Stimulated activated CD8-positive, alpha-beta memory T cell treated with anti-CD3 and anti-CD28 coated beads, Interleukin-4, amount 100 ng/mL, for 24 hours (primary cell): ENCODE measurements around the gene VAMP2.

Experiments used
- DNase-seq: peaks from one replicate; pipeline ENCODE4 v3.0.0-alpha.2; 2020; ENCODE audit warnings: low read depth

VAMP2 gene

GRCh38 chr17:8155231-8155995, 7.3 kb downstream of the VAMP2 start:
- DNase-seq, result no peak

GRCh38 chr17:8154608-8155155, 8.1 kb downstream of the VAMP2 start:
- no peak for DNase-seq

DNA sequence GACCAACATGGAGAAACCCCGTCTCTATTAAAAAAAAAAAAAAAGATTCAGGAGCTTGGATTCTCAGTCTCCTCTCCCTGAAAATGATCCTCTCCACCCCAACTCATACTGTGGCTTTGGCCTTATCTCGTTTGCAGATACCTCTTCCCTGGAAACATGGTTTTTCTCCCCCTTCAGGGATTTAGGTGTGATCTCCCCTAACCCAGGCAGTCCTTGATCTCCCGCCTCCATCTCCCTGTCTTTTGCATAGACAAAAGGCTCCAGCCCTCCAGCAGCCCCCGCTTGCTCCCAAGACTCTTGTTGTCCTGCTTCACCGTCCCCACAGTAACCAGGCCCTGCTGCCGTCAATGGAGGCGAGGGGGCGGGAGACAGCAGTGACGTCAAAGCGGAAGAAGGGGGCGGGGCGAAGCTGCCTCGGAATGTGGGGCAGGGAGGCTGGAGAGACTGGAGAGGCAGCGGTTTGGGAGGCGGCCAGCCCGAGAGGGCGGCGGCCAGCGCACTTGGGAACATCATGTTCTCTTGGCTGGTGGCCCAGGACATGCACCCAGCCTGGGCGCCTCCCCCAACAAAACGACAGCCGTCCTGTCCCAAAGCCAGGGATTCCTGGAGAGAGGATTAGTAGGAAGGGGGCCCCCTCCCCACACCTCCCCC, 8.7 kb downstream of the VAMP2 start:
- DNase-seq, result peak; percentile 68

- no peak for DNase-seq
These were observed 9.2 kb downstream of the VAMP2 start for GRCh38 chr17:8153525-8153956.

- no peak for DNase-seq
These were observed 9.7 kb downstream of the VAMP2 start for GRCh38 chr17:8153031-8153451.

GRCh38 chr17:8152112-8152775, 10.5 kb downstream of the VAMP2 start, which contains the start of gene PER1:
Gene PER1 (minus strand): TSS chr17:8152404. CDS start chr17:8150706, 1,698 bp downstream.
- peak; percentile 79 for DNase-seq

DNA sequence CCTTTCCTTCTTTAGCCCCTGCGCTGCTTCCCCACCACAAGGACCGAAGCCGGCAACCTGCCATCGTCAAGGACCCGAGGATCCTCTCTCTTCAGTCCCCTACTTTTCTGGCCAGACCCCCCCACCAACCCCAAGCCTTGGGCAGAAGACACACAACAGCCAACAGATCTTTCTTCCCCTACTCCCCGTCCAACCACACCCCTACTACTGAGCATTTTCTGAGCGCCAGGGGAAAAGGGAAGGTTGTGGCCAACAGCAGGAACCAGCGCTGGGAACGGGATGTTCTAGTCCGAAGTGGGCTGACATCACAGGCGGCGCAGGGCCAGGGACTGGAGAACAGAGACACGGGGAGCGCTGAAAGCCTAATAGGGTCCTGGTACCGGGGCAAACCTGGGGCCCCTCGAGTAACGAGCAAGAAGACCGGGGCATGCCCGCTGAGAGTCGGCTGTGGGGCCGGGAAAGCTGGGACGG, 11.1 kb downstream of the VAMP2 start:
- no peak for DNase-seq

GRCh38 chr17:8151120-8151640, 11.6 kb downstream of the VAMP2 start:
- peak; percentile 83 for DNase-seq

DNA sequence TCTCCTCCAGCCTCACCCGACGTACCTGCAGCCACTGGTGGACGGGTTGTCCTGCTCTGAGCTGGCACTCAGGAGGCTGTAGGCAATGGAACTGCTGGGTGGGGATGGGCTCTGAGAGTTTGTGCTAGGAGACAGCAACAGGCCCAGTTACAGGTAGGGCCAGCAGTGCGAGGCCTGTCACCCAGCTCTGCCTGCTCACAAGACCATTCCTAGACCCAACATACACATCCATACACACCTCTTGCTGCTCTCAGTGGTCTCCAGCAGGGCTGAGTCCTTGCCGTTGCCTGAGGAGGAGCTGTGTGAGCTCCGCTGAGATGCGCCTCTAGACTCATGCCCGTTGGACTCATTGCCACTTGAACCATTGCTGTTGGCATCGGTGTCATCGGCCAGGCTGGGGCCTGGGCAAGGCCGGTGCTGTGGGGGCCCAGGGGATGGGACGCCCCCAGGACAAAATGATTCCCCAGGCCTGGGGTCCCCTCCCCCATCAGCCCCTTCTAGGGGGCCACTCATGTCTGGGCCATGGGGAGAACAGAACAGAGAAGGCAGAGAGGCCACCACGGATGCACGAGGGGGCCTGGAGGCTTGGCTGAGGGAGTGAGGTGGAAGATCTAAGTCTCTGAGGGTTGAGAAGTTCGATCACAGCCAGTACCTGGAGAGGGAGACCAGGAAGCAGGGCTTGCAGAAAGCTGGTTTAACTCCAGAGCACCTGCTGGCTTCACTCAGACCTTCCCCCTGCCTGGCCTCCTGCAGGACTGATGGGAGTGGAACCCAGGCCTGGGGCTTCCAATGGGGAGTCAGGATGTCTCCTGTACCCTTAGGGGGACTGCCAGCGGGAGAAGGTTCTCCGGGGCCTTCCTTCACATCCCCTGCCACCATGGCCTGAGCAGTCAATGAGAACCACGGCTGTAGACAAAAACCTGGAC, 12.3 kb downstream of the VAMP2 start:
- no peak for DNase-seq

- no peak for DNase-seq
These were observed 13.1 kb downstream of the VAMP2 start for GRCh38 chr17:8149419-8150193.

DNA sequence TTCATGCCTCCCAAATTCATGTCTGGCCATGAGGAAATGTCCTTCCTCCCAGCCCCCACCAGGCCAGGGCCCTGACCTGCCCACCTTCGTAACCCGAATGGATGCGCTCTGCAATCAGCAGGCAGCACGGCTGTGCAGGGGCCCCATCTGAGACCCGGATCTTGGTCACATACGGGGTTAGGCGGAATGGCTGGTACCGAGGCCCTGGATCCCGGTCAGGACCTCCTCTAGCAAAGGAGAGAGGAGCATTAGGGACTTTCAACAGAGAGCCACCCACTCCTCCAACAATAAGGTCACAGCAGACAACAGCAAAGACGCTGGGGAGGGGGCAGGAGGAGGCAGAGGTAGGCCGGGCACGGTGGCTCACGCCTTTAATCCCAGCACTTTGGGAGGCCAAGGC, 14.2 kb downstream of the VAMP2 start:
- no peak for DNase-seq

GRCh38 chr17:8147805-8148404, 14.8 kb downstream of the VAMP2 start:
- DNase-seq, result no peak

DNA sequence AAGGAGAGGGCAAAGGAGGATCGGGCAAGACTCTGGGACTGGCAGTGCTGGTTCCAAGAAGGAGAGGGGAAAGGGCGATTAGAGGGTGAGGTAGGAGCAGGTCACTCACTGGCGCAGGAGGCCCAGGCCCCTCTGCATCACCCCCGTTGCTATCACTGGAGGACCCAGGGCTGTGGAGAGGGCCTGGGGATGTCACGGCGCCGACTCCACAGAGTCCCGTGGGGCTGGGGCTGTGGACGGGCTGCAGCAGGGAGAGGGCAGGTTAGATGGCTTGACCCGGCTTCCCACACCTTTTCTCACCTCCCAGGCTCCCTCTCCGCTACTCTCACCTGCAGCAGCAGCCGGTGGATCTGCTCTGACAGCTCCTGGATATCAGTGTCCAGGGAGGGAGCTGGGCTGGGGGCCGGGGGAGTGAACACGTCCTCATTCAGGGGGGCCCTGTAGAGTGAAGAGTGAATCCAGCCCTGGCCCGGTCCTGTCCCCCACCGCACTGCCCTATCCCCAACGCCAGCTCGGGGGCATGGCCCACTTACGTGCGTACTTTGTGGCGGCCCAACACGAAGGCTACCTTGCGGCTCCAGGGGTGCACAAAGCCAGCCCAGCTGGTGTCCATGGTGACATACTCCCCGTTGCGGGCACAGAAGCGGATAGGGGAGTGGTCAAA, 15.5 kb downstream of the VAMP2 start:
- DNase-seq, result no peak

- no peak for DNase-seq
These were observed 16.2 kb downstream of the VAMP2 start for GRCh38 chr17:8146381-8147140.

GRCh38 chr17:8145811-8146210, 16.9 kb downstream of the VAMP2 start:
- DNase-seq, result no peak

DNA sequence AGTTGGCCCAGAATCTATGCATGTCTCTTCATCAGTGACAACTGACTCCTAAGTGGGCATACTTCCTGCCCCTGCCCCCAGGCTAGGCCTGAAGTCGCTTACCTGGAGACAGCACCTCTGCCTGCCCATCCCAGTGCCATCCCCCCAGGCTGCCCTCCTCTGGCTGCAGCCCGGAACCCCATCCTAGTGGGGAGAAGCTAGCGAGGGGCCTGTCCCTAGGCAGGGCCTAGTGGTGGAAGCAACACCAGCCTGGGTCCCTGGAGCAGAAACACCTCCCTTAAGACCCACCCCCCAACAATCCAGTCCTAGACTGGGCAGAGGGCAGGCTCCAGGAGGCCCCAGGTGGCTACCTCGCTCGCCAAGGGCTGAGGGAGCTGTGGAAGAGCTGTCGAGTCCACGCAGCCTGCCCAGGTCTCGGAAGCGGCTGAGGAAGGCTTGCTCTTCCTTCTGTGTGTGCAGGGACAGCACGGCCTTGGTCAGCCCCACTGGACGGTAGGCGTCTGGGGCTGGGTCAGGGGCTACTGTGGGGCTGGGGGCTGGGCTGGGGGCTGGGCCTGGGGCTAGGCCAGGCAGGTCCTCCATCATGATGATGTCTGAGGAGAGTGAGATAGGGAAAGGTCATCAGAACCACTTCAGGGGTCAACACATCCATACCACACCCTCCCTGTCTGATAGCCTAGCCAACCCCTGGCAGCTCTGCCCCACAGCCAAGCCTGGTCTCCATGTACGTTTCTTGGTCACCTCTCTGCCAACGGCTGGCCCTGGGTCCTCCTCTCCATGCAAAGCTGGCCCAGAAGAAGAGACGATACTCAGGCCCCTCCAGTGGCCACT, 18.1 kb downstream of the VAMP2 start:
- no peak for DNase-seq

- no peak for DNase-seq
These were observed 19.0 kb downstream of the VAMP2 start for GRCh38 chr17:8143581-8144400.
